Right ventricle myocardium superior (tissue), 1 donor: ENCODE data around the gene RIN3. TPM values are rescaled to one million over a fixed set of nuclear protein-coding genes. Genes with fewer than 3 reads are reported as not detected.

Experiments used
- ATAC-seq: fragments of 200-7000 bp; cut with Tn5 transposase; one replicate; pipeline ENCODE4 v1.9.1; 2020; ENCODE audit warnings: mild to moderate bottlenecking; ENCODE audit not compliant: poor library complexity
- DNase-seq: peaks from one replicate; pipeline ENCODE4 v3.0.0-alpha.2; 2020
- intact Hi-C: fragments of 100-400 bp; cut with DNase I; formaldehyde crosslinking; loops from one replicate; pipeline ENCODE4 v1.11.2; 2022
- total RNA-seq: library from RNA; stranded (reverse); fragmentation: NEBNext Ultra II Directional; extraction: Animal tissue kit (Norgen Biotek cat#: 25700); gene quantifications from one replicate; pipeline ENCODE4 v1.2.1, GENCODE V29; 2021
- donor health status: DM: no; HTN: yes; CAD: no; lungs with severe emphysema.

The RIN3 gene
- total RNA-seq, 1 donor from 2014 or later, result 11.0 TPM

DNA sequence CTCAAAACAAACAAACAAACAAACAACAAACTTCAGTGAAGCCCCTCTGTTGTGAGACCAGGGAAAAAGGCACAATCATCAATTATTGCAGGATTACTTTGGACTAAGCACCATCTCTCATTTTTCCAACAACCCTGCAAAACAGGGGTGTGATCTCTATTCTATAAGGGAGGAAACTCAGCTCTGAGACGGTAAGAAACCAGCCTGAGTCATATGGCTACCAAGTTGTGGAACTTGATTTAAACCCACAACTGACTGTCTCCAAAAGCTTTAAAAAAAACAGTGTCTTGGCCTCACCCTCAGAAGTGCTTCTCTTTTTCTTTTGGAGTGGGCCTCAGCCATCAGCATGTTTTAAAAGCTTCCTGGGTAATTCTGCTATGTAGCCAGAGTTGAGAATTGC, 49.8 kb downstream of the RIN3 start:
- ATAC-seq (peak; percentile 42), DNase-seq (no peak)
- intact Hi-C loops, result no loop called here

DNA sequence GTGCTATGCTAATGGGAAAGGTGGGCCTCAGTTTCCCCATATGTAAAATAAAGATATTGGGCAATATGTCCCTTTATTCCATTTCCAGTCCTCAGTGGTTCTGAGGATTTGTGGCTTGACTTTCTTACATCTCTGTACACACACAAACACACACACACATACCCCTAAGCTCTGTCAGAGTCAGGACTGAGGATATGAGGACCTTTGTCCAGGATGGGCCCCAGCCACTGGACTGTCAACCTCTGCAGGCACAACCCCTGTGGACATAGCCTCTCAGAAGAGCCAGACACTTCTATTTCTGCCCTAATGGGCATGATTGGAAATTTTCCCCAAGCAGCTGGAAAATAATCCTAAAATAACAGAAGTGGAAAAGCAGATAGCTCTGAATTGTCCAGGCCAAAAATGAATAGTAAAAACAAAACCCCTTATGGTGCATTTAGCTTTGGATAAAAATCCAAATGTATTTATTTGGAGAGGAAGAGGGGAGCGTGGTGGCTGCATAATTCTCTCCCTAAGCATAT, 50.2 kb downstream of the RIN3 start:
- intact Hi-C loops, result no loop called here
- DNase-seq (no peak), ATAC-seq (no peak)

DNA sequence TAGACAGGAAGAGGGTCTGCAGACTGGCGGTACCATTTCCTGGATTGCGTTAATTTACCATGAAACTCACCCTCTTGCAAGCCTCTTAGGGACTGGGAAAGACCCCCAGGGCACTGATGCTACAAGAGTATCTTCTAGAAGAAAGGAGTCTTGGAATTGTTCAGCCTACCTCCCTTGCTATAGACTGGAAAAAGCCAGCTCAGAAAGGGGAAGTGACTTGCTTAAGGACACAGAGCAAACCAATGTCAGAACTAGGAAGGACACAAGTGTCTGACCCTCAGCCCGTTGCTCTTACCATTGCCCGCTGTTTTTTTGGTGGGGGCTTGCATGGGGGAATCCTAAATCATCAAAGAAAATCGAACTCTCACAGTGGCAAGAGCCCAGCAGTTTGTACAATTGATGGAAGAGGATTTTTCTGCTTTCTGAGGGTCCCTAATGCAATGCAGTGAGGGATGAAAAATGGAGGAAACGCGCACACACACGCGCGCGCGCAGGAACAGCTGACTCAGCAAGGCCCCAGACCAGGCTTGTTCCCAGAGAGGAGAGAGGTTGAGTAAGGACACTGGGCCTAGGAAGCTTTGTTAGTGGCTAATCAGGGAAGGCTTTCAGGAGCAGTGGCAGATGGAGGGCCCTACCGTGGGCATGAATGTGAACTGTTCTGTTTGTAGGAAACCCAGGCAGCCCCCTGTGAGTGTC, 50.9 kb downstream of the RIN3 start:
- DNase-seq (peak; percentile 66), ATAC-seq (peak; percentile 33)
- intact Hi-C loops, result no loop called here

DNA sequence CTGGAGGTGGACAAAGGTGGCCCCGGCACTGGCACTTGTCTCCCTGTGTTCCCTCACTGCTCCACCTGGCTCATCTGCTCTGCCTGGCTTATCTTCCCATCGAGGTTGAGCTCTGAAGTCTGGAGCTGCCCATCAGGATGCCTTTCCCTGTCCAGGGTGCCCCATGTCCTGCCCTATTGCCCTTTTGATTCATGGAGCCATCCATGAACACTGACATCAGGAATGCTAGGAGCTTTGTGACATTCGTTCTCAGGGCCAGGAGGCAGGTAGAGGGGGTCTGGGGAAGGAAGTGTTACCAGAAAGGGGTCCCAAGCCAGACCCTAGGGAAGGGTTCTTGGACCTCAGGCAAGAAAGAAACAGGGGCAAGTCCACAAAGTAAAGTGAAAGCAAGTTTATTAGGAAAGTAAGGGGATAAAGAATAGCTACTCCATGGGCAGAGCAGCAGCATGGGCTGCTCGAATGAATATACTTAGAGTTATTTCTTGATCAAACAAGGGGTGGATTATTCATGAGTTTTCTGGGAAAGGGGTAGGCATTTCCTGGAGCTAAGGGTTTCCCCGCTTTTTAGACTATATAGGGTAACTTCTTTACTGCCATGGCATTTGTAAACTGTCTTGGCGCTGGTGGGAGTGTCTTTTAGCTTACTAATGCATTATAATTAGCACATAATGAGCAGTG, 51.6 kb downstream of the RIN3 start:
- no peak for DNase-seq
- ATAC-seq, result no peak
- intact Hi-C loops, result no loop called here

DNA sequence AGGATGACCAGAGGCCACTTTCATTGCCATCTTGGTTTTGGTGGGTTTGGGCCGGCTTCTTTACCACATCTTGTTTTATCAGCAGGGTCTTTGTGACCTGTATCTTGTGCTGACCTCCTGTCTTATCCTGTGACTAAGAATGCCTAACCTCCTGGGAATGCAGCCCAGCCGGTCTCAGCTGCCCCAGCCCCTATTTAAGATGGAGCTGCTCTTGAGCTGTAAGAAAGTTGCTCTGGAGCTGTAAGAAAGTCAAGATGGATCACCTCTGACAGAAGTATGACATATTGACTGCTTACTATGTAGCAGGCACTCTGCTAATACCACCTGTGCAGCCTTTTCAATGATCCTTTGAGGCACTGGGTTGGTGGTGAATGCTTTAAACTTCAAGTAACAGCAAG, 52.1 kb downstream of the RIN3 start:
- intact Hi-C loops, result no loop called here

DNA sequence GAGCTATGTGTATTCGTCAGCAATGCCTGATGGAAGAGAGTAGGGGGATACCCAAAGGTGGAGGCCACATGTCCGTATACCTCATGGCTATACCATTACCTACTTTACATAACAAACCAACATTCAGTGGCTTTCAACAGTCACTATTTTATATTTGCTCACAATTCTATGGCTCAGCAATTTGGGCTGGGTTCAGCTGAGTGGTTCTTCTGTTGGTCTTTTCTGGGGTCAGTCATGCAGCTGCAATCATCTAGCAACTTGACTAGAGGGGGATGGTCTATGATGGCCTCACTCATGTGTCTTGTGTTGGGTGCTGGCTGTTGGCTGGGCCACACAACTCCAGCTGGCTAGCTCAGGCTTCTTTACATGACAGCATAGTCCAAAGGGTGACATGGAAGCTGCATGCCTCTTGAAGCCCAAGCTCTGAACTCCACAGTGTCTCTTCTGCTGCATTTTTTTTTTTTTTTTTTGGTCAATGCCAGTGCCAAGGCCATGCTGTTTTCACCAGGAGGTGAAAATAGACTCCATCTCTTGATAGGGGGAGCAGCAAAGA, 53.7 kb downstream of the RIN3 start:
- intact Hi-C loops, result no loop called here
- ATAC-seq (no peak), DNase-seq (no peak)

More for the DNA sequence above, 52.1 kb downstream of the RIN3 start:
- no peak for ATAC-seq
- no peak for DNase-seq

DNA sequence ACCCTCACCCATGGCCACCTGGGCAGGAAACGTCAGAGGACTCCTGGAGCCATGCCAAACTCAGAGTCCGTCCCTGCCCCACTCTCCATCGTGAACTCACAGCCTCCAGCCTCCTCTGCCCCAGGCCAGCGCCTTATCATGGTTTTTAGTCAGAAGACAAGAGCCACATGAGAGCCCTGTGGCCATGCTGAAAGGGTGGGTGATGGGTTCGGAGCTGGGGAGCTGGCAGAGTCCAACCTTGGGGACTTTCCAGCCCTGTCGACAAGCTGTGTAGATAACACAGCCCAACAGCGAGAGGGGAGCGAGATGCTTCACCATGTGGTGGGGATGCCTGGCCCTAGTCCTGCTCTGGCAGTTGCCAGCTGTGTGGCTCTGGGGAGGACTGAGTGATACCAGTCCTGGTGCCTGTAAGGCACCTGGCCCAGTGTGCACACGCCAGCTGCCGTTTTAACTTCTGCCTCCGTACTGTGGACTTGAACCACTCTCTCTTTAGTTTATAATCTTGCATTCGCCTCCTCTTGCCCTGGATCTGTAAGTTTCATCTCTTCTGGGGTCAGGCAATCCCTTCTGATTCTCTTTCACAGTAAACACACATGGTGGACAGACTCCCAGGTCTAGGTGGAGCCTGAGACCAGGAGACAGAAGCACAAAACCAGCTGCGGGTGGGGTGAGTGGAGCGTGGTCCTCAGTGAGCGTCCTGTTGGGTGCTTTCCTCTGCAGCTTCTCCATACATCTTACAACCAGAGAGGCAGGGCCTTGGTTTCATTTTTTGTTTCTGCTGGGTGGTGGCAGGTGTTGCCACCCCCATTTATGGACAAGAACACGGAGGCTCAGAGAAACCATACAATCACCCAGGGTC, 55.3 kb downstream of the RIN3 start:
- ATAC-seq (peak; percentile 88), DNase-seq (peak; percentile 65)
- intact Hi-C loops, result no loop called here

DNA sequence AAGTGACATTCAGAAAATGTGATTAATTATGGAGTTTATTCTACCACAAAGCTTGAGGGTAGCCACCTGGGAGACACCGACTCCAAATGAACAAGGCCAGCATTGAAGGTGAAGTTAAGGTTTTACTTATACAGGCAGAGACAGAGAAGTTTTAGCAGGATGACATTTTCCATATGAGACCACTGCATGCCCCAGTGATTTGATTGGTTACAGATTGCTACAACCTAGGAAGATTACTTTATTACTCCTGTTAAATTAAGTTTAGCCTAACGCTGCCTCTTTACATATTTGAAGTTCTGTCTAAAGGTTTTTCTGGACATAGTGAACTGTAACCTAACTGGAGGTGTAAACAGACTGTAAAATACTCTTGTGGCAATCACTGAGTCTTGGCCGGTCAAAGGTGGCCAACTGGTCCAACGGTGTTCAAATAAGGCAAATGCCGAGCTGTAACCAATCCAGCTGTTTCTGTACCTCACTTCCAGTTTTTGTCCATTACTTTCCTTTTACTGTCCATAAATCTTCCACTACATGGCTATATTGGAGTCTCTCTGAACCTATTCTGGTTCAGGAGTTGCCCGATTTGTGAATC, 57.2 kb downstream of the RIN3 start:
- intact Hi-C loops, result no loop called here
- no peak for DNase-seq
- no peak for ATAC-seq

DNA sequence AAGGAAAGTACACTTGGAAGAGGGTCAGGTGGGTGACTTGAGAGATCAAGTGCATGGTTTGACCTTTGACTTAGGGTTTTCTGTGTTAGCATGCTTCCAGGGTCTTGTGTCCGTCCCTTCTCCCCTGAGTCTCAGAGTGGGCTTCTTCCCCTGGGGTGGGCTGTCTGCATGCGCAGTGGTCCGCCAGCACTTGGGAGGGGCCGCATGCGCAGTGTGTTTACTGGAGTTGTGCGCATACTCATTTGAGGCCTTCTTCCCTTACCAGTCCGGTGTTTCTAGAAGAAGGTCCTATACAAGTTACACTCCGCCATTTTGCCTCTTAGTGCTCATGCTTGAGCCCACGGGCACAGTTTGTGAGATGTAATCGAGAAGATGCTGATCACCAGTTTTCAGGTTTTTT, 58.5 kb downstream of the RIN3 start:
- intact Hi-C loops, result no loop called here
- DNase-seq, result no peak
- ATAC-seq, result no peak

DNA sequence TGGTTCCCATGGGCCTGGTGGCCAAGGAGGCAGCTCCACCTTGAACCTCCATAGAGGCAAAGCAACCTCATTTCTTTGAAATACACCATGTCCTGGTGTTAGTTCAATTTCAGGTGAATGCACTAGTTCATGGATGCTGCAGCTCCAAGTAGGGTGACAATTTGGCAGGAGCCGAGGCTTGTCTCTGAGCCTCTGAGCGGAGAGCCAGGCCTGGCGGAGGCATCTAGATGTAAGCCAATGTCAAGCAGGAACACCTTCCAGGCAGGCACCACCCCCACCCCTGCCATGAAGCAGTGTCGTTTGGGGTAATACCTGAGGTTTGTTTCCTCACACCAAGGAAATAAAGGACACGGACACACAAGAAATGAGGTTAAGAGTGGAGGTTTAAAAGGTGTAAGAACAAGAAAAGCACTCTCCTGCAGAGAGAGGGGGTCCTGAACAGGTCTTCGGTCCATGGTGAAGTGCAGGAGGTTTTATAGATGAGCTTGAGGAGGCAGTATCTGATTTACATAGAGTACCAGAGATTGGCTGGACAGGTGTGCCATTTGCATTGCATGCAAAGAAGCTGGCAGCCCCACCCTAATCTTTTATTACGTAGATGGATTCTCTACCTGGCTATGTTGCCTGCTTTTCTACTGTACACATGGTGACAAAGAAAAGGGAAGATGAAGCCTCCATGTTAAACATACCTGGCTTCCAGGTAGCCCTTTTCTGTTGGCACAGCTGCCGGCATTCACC, 60.3 kb downstream of the RIN3 start:
- ATAC-seq, result no peak
- DNase-seq, result no peak
- intact Hi-C loops, result no loop called here

DNA sequence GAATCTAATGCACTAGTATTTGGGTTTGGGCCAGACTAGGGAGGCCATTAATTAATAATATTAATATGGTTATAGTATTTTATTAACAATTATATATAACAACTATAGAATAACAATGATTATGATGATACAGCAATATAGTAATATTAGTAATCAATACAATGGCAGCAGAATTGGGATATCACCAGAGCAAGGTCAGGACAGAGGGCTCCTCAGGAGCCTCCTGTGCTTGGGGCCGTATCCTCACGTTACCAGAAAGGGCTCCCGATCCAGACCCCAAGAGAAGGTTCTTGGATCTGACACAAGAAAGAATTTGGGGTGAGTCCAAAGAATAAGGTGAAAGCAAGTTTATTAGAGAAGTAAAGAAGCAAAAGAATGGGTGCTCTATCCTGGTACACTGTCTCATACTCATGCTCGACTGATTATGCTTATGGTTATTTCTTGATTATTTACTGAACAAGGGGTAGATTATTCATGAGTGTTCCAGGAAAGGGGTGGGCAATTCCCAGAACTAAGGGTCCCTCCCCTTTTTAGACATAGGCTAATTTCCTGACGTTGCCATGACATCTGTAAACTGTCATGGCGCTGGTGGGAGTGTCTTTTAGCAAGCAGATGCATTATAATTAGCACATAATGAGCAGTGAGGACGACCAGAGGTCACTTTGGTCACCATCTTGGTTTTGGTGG, 61.6 kb downstream of the RIN3 start:
- no peak for ATAC-seq
- no peak for DNase-seq
- intact Hi-C loops, result no loop called here

DNA sequence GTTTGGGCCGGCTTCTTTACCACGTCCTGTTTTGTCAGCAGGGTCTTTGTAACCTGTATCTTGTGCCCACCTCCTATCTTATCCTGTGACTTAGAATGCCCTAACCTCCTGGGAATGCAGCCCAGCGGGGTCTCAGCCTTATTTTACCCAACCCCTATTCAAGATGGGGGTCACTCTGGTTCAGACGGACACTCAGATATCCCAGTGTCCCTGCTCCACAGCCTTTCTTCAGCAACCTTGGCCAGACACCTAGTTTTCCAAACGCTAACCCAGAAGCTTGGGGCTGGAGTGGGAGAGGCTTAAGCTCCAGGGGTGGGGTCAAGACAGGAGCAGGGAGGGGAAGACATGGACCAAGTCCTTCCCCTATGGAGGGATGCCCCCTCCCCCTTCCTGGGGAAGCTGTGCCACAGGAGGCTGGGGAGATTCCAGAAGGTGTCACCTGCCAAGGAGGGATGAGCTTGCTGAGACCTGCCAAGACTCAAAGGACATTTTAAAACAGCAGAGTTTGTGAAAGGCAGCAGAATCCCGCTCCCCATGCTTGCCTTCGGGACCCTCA, 62.2 kb downstream of the RIN3 start:
- no peak for DNase-seq
- intact Hi-C loops, result no loop called here
- ATAC-seq, result no peak

DNA sequence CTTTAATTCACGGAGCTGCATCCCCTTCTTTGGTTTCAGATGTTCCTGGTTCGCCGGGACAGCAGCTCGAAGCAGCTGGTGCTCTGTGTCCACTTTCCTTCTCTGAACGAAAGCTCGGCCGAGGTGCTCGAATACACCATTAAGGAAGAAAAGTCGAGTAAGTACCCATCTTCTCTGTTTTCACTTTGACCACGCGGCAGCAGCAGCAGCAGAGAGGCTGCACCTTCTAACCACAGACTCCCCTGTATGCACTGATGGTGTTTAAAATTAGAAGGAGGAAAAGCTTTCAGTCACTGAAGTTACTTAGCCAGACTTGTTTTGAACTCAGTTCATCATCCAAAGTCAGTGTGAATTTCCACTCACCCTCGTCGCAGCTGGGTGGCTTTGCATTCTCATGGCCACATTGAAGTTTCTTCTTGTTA, 63.8 kb downstream of the RIN3 start:
- ATAC-seq (no peak), DNase-seq (no peak)
- intact Hi-C loops, result no loop called here

DNA sequence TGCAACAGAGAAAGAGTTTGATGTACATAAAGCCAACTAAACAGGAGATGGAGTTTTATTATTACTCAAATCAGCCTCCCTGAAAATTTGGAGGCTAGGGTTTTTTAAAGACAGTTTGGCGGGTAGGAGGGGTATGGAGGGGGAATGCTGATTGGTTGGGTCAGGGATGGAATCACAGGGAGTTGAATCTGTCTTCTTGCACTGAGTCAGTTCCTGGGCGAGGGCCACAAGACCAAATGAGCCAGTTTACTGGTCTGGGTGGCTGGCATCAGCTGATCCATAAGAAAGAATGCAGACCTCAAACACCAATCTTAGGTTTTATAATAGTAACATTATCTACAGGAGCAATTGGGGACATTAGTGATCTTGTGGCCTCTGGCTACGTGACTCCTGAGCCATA, 64.9 kb downstream of the RIN3 start:
- DNase-seq, result no peak
- intact Hi-C loops, result no loop called here
- no peak for ATAC-seq

DNA sequence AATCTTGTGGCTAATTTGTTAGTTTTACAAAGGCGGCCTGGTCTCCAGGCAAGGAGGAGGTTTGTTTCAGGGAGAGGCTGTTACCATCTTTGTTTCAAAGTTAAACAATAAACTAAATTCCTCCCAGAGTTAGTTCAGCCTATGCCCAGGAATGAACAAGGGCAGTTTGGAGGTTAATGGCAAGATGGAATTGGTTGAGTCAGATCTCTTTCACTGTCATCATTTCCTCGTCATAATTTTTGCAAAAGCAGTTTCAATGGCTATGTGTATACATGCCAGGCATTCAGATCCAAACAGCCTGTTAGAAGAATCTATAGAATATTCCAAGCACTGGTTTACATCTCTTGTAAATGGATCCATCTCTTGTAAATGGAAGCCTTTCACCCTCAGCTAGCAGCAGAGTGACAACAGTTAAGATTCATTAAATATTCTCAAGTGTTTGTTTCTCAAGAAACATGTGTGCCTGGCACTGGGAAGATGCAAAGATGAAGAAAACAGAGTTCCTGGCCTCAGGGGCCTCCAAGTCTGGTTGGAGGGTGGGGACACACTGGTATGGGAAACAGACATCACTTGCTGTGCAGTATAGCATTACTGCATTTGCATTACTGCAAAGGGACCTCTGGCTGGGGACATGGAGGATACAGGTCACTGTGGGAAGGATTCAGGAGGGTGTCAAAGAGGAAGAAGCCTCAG, 65.8 kb downstream of the RIN3 start:
- intact Hi-C loops, result no loop called here
- no peak for DNase-seq
- no peak for ATAC-seq

DNA sequence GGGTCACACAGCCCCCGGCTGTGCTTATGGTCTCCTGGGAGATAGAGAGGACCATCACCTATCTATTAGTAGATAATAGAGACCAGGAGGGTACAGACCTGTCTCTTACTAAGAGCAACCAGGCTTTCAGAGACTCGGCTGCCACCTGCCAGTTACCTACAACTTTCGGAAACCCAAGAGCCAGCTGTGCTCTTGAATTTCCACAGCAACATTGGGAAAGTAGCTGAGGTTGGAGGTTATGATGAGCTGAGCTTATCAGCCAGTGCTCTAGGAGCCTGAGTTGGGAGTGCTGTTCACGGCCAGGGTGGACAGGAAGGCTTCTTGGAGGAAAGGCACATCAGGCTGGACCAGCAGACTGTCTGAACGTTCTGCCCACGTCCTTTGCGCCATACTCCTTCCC, 67.6 kb downstream of the RIN3 start:
- intact Hi-C loops, result no loop called here
- ATAC-seq, result no peak
- no peak for DNase-seq
